Activated T-helper 2 cell treated with anti-CD3 and anti-CD28 coated beads, Interferon-gamma antibody, Interleukin-2, Interleukin-4, amounts not matched to agents 10 μg/mL and 5 μg/mL and 100 μg/mL, durations not matched to agents 14 hours and 24 hours and 36 hours (primary cell): ENCODE measurements around the gene EP400. TPM values are rescaled to one million over a fixed set of nuclear protein-coding genes. Genes with fewer than 3 reads are reported as not detected.
"Not testable (repeated sequence)": the region's sequence is repeated elsewhere in the genome, so short reads cannot be mapped to it uniquely, and the experiment has no call there.

ENCODE experiments used
- DNase-seq: peaks from one replicate; pipeline ENCODE4 v3.0.0; 2021; ENCODE audit warnings: low spot score
- H3K27ac Mint-ChIP-seq: one replicate; pipeline ENCODE4 v1.8.0; 2021; ENCODE audit warnings: mixed read lengths
- H3K27me3 Mint-ChIP-seq: one replicate; pipeline ENCODE4 v1.8.0; 2021; ENCODE audit warnings: low read depth, mixed read lengths
- H3K36me3 Mint-ChIP-seq: one replicate; pipeline ENCODE4 v1.8.0; 2021; ENCODE audit warnings: low read depth, mixed read lengths
- H3K4me1 Mint-ChIP-seq: one replicate; pipeline ENCODE4 v1.8.0; 2021; ENCODE audit warnings: low read depth, mixed read lengths
- H3K4me3 Mint-ChIP-seq: one replicate; pipeline ENCODE4 v1.8.0; 2021; ENCODE audit warnings: low read depth, mild to moderate bottlenecking, moderate library complexity, mixed read lengths
- H3K9me3 Mint-ChIP-seq: one replicate; pipeline ENCODE4 v1.8.0; 2021; ENCODE audit warnings: mixed read lengths
- intact Hi-C: fragments of 100-400 bp; cut with micrococcal nuclease; formaldehyde crosslinking; loops from one replicate; pipeline ENCODE4 v1.15.1; 2023
- total RNA-seq: library from RNA; stranded (reverse); gene quantifications from 2 replicates; pipeline ENCODE4 v1.2.3, GENCODE V29; 2022

The EP400 gene
- total RNA-seq, 1 donor from 2014 or later = 57.7 TPM

DNA sequence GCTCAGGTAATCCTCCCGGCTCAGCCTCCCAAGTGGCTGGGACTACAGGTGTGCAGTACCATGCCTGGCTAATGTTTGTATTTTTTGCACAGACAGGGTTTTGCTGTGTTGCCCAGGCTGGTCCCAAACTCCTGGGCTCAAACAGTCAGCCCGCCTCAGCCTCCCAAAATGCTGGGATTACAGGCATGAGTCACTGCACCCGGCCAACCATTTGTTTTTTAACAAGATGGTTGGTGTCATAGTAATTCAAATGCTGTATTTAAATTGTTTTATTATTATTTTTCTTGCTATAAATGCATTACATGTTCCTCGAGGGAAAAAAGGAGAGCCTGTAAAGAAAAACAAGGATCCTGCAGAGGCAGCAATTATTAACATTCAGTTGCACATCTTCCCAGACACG is 83.9 kb downstream of the EP400 start:
- Mint-ChIP-seq H3K27ac (no peak overlapping the region), H3K27me3 (no peaks in the 10 kb centered on the region), H3K4me3 (no peak overlapping the region), H3K36me3 (peaks cover 76% of the 10 kb centered on the region), H3K9me3 (no peaks in the 10 kb centered on the region), H3K4me1 (no peaks in the 10 kb centered on the region)
- no peak for DNase-seq
- intact Hi-C loops = no loop called here

DNA sequence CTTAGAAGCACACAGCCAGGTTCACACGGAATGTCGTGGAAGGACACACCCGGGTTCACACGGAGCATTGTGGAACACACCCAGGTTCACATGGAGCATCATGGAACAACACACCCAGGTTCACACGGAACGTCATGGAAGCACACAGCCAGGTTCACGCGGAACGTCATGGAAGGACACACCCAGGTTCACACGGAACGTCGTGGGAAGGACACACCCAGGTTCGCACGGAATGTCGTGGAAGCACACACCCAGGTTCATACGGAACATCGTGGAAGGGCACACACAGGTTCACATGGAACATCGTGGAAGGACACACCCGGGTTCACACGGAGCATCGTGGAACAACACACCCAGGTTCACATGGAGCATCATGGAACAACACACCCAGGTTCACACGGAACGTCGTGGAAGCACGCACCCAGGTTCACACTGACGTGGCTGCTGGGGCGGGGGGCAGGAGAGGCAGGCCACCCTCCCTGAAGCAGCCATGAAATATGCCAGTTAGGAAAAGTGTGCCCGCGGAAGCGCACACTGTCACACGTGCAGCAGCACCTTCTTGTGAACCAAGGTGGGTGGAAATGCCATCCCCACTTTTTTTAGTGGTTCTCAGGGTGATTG is 86.4 kb downstream of the EP400 start:
- no peak for DNase-seq
- Mint-ChIP-seq H3K4me3 (no peak overlapping the region), H3K27me3 (no peaks in the 10 kb centered on the region), H3K27ac (no peak overlapping the region), H3K36me3 (peaks cover 70% of the 10 kb centered on the region), H3K9me3 (no peaks in the 10 kb centered on the region), H3K4me1 (no peaks in the 10 kb centered on the region)
- intact Hi-C loops = no loop called here

DNA sequence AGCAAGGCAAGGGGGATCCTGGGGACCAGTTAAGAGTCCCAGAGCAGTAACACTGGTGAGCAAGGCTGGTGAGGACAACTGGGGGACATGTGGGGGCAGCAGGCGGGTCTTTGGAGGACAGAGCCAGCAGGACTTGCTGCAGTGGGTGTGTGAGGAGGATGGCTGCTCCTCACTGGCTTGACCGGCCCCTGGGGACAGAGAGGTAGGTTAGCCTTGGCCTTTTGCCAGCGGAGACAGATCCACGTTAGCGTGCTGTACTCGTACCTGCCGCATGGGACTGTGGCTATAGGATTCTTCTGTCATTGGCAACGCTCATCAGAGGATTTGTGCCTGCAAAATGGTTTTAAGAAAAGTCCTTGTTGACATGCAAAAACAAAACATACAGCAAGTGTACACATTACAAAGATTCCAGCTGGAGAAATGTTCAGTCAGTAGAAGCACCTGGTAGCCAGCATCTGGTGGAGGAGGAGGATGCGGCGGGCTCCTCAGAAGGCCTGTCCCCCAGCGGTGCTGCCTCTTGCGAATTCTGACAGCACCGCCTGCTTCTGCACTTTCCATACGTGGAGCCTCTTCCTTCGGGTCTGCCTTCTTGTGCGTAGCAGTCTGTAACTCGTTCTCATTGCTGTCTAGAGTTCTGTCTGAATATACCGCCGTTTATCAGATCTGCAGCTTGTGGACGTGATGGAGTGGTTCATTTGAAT is 91.3 kb downstream of the EP400 start:
- H3K4me1 Mint-ChIP-seq = peaks cover 4% of the 10 kb centered on the region
- intact Hi-C loops = no loop called here
- no peaks in the 10 kb centered on the region for H3K27me3 Mint-ChIP-seq
- no peaks in the 10 kb centered on the region for H3K9me3 Mint-ChIP-seq
- peaks cover 67% of the 10 kb centered on the region for H3K36me3 Mint-ChIP-seq
- H3K4me3 Mint-ChIP-seq = no peak overlapping the region
- DNase-seq = no peak
- no peak overlapping the region for H3K27ac Mint-ChIP-seq

DNA sequence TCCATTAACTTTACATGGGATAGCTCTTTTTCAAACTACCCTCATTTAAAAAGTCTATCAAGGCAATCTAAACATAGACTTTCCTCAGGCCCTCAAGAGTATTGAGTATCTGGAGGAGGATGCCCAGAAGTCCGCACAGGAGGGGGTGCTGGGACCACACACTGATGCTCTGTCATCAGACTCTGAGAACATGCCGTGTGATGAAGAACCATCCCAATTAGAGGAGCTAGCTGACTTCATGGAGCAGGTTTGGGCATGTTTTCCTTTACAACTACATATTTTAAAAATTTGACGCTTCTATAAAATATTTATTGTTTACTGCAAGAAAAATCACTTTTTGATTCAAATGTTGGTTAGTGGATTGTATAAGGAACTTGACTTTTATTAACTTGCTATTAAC is 93.5 kb downstream of the EP400 start:
- Mint-ChIP-seq H3K4me3 (no peak overlapping the region), H3K4me1 (peaks cover 4% of the 10 kb centered on the region), H3K9me3 (no peaks in the 10 kb centered on the region), H3K36me3 (peaks cover 69% of the 10 kb centered on the region), H3K27me3 (no peaks in the 10 kb centered on the region), H3K27ac (no peak overlapping the region)
- DNase-seq = no peak
- intact Hi-C loops = no loop called here

DNA sequence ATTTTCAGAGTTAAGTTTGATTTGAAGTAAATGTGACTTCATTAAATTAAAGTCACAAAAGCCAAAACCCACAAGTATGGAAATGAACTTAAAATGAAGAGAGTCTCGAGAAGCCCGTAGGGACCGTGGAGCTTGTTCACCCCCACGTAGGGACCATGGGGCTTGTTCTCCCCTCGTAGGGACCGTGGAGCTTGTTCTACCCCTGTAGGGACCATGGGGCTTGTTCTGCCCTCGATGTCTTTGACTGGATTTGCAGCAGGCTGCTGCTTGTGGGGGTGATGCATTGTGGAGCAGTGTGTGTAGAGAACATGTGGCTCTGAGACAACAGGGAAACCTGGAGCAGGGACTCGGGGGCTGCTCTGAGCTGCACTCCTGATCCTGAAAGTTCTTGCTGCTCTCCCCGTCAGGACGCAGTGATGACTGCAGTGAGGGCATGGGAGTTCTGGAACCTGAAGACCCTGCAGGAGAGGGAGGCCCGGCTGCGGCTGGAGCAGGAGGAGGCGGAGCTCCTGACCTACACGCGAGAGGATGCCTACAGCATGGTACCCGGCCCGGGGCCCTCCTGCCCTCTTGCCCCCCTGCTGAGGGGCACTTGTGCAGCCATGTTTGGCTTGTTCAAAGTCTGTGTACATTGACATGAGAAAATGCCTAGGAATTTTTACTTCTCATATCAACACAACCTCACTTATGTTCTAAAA is 94.2 kb downstream of the EP400 start:
- Mint-ChIP-seq H3K4me1 (peaks cover 4% of the 10 kb centered on the region), H3K9me3 (no peaks in the 10 kb centered on the region), H3K4me3 (no peak overlapping the region), H3K27me3 (no peaks in the 10 kb centered on the region), H3K36me3 (peaks cover 66% of the 10 kb centered on the region), H3K27ac (no peak overlapping the region)
- no peak for DNase-seq
- intact Hi-C loops = no loop called here

DNA sequence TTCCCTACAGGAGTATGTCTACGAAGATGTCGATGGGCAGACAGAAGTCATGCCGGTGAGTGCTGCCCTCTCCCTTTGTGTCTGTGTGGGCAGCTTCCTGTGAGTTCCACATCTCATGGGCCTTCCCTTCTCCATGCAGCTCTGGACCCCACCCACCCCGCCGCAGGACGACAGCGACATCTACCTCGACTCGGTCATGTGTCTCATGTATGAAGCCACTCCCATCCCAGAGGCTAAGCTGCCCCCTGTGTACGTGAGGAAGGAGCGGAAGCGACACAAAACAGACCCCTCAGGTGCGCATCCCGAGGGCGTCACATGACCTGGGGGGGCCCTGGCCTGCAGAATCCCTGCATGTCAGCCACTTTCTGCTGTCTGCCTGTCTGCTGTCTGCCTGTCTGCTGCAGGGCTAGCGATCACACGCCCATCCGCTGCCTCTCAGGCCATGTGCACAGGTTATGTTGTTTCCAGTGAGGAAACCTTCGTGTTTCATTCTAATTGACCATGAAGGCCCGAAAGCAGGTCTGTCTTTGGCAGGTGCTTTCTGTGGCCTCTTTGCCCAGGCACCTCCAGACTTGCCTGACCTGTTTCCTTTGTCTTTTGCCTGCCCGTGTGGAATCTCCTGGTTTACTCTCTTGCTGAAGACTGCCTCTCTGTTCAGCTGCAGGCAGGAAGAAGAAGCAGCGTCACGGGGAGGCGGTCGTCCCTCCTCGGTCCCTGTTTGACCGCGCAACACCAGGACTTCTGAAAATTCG is 95.1 kb downstream of the EP400 start:
- no peak overlapping the region for H3K27ac Mint-ChIP-seq
- no peaks in the 10 kb centered on the region for H3K27me3 Mint-ChIP-seq
- no peak overlapping the region for H3K4me3 Mint-ChIP-seq
- DNase-seq = no peak
- H3K36me3 Mint-ChIP-seq = peaks cover 70% of the 10 kb centered on the region
- intact Hi-C loops = no loop called here
- H3K4me1 Mint-ChIP-seq = peaks cover 4% of the 10 kb centered on the region
- H3K9me3 Mint-ChIP-seq = no peaks in the 10 kb centered on the region

DNA sequence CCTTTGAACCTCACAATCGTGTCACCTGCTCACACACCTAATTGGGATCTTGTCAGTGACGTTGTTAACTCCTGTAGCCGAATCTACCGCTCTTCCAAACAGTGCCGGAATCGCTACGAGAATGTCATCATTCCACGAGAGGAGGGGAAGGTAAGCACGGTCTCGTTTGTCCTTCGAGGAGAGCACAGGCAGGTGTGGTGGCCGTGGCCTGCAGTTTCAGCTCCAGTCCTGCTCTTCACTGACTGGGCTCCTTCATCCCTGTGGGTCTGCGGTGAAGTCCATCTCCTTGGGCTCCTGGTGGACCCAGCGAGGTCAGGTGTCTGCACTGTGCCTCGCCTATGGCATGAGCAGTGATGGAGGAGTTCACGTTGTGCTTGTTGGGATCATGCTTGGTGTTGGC is 96.0 kb downstream of the EP400 start:
- intact Hi-C loops = no loop called here
- no peaks in the 10 kb centered on the region for H3K9me3 Mint-ChIP-seq
- no peaks in the 10 kb centered on the region for H3K27me3 Mint-ChIP-seq
- no peak overlapping the region for H3K4me3 Mint-ChIP-seq
- H3K4me1 Mint-ChIP-seq = peaks cover 4% of the 10 kb centered on the region
- DNase-seq = no peak
- H3K36me3 Mint-ChIP-seq = peaks cover 73% of the 10 kb centered on the region
- H3K27ac Mint-ChIP-seq = no peak overlapping the region

DNA sequence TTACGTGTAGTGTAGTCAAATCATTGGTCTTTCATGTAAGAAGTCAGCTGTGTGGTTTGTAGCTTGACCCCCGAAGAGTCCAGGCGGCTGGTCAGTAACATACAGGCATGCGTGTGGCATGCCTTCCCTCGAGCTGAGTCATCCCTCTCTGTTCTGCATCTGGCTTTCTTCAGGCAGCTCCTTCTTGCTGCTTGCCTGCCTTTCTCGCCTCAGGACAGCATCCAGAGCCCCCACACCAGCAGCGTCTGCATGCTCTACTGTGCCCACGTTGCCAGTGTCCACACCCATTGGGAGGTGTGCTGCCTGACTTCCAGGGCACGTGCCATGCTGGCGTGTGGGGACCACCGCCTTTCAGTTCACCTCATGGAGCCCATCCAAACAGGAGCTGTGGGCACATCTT is 96.8 kb downstream of the EP400 start:
- no peak for DNase-seq
- intact Hi-C loops = no loop called here
- Mint-ChIP-seq H3K4me1 (peaks cover under 1% of the 10 kb centered on the region), H3K27ac (no peak overlapping the region), H3K9me3 (no peaks in the 10 kb centered on the region), H3K36me3 (peaks cover 77% of the 10 kb centered on the region), H3K4me3 (no peak overlapping the region), H3K27me3 (no peaks in the 10 kb centered on the region)

DNA sequence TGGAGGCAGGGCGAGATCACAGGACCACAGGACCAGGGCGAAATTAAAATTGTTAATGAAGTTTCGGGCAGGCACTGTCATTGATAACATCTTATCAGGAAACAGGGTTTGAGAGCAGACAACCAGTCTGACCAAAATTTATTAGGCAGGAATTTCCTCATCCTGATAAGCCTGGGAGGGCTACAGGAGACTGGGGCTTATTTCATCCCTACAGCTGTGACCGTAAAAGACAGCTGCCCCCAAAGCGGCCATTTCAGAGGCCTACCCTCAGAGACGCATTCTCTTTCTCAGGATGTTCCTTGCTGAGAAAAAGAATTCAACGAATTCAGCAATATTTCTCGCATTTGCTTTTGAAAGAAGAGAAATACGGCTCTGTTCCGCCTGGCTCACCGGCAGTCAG is 97.9 kb downstream of the EP400 start:
- intact Hi-C loops, H3K4me1 Mint-ChIP-seq, H3K27me3 Mint-ChIP-seq, H3K9me3 Mint-ChIP-seq, DNase-seq, H3K27ac Mint-ChIP-seq, H3K4me3 Mint-ChIP-seq: not testable (repeated sequence)
- peaks cover 75% of the 10 kb centered on the region for H3K36me3 Mint-ChIP-seq

DNA sequence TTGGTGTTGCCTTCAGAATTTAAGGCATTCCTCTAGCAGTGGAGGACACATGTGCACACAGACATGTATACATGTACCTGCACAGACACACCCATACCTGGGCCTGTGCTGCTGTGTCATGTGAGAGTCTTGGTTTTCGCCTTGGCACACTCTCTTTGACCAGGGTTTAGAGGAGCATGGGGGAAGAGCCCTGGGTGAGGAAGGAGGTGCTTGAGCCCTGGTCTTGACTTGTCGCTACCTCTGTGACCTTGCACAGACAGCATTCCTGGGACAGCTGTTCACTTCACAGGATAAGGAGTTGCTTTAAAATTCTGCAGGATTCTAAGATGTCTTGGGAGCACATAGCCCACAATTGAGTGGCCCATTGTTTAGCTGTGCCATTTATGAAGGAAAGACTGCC is 99.7 kb downstream of the EP400 start:
- peaks cover 79% of the 10 kb centered on the region for H3K36me3 Mint-ChIP-seq
- intact Hi-C loops = no loop called here
- no peak for DNase-seq
- H3K4me1 Mint-ChIP-seq = no peaks in the 10 kb centered on the region
- no peaks in the 10 kb centered on the region for H3K27me3 Mint-ChIP-seq
- no peak overlapping the region for H3K4me3 Mint-ChIP-seq
- no peaks in the 10 kb centered on the region for H3K9me3 Mint-ChIP-seq
- H3K27ac Mint-ChIP-seq = no peak overlapping the region

DNA sequence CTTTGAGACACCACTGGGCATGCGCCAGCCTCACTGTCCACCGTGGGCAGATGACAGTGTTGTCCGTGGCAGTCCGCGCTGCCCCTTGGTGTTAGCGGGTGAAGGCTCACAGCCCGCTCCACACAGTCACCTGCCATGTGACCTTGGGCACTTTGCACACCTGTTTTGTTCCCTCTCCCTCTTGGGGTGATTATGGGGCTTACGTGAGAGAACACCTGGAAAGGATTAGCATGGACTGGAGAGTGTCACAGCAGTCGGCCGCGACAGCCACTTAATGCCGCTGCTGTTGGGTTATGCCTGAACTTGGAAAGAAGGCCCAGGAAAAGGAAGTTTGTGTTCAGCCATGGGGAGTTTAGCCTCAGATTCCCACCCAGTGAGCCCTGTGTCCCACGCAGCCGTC is 100.1 kb downstream of the EP400 start:
- Mint-ChIP-seq H3K27me3 (no peaks in the 10 kb centered on the region), H3K27ac (no peak overlapping the region), H3K4me1 (no peaks in the 10 kb centered on the region), H3K9me3 (no peaks in the 10 kb centered on the region), H3K4me3 (no peak overlapping the region), H3K36me3 (peaks cover 79% of the 10 kb centered on the region)
- intact Hi-C loops = no loop called here
- no peak for DNase-seq

DNA sequence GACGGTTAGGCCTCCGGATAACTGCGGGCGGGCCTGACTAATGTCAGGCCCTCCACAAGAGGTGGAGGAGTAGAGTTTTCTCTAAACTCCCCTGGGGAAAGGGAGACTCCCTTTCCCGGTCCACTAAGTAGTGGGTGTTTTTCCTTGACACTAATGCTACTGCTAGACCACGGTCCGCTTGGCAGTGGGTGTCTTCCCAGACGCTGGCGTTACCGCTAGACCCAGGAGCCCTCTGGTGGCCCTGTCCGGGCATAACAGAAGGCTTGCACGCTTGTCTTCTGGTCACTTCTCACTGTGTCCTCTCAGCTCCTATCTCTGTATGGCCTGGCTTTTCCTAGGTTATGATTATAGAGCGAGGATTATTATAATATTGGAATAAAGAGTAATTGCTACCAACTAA is 102.0 kb downstream of the EP400 start:
- H3K9me3 Mint-ChIP-seq, DNase-seq, H3K27me3 Mint-ChIP-seq, H3K4me3 Mint-ChIP-seq, intact Hi-C loops, H3K4me1 Mint-ChIP-seq, H3K27ac Mint-ChIP-seq: not testable (repeated sequence)
- peaks cover 72% of the 10 kb centered on the region for H3K36me3 Mint-ChIP-seq
